ENCODE measurements around the gene NPLOC4. TPM values are rescaled to one million over a fixed set of nuclear protein-coding genes. Genes with fewer than 3 reads are reported as not detected.

The NPLOC4 gene
- total RNA-seq, 1 donor from 2014 or later = 107 TPM

- intact Hi-C loops (cut with DNase I) = no loop called here
- no peak for DNase-seq (ENCODE audit: low spot score)
Observed at GRCh38 chr17:81528651-81529436, 108.1 kb downstream of the NPLOC4 start.

GRCh38 chr17:81528384-81528650 is 108.6 kb downstream of the NPLOC4 start:
- DNase-seq (ENCODE audit: low spot score) = no peak
- intact Hi-C loops (cut with DNase I) = no loop called here

- intact Hi-C loops (cut with DNase I) = no loop called here
- DNase-seq (ENCODE audit: low spot score) = no peak
Observed at GRCh38 chr17:81527591-81528383, 109.1 kb downstream of the NPLOC4 start, which contains the start of gene FSCN2. Gene FSCN2, plus strand, starts transcription at chr17:81528377. Its CDS starts 155 bp downstream, at chr17:81528532.

- no peak for DNase-seq (ENCODE audit: low spot score)
- intact Hi-C loops (cut with DNase I) = no loop called here
Observed at GRCh38 chr17:81526662-81527571, 110.0 kb downstream of the NPLOC4 start.

GRCh38 chr17:81524865-81525159 is 112.1 kb downstream of the NPLOC4 start:
- no peak for DNase-seq (ENCODE audit: low spot score)
- intact Hi-C loops (cut with DNase I) = loop anchor here (5.0 kb wide), 1 partner anchor 77 kb away; no protein-coding TSS in a partner anchor

- intact Hi-C loops (cut with DNase I) = loop anchor here (5.0 kb wide), 1 partner anchor 78 kb away; no protein-coding TSS in a partner anchor
- DNase-seq (ENCODE audit: low spot score) = no peak
Observed at GRCh38 chr17:81524039-81524864, 112.7 kb downstream of the NPLOC4 start.

GRCh38 chr17:81523402-81524038 is 113.4 kb downstream of the NPLOC4 start:
- intact Hi-C loops (cut with DNase I) = loop anchor here (5.0 kb wide), 1 partner anchor 79 kb away; no protein-coding TSS in a partner anchor
- DNase-seq (ENCODE audit: low spot score) = peak; percentile 76

GRCh38 chr17:81522491-81523401 is 114.2 kb downstream of the NPLOC4 start:
- DNase-seq (ENCODE audit: low spot score) = no peak
- intact Hi-C loops (cut with DNase I) = loop anchor here (5.0 kb wide), 1 partner anchor 80 kb away; no protein-coding TSS in a partner anchor

GRCh38 chr17:81520021-81520901 is 116.7 kb downstream of the NPLOC4 start:
- no peak for DNase-seq (ENCODE audit: low spot score)
- intact Hi-C loops (cut with DNase I) = loop anchor here (5.0 kb wide), 1 partner anchor 82 kb away; no protein-coding TSS in a partner anchor

GRCh38 chr17:81519284-81520020 is 117.5 kb downstream of the NPLOC4 start:
- peak; percentile 77 for DNase-seq (ENCODE audit: low spot score)
- intact Hi-C loops (cut with DNase I) = loop anchor here (5.0 kb wide), 1 partner anchor 83 kb away; no protein-coding TSS in a partner anchor

- intact Hi-C loops (cut with DNase I) = no loop called here
- DNase-seq (ENCODE audit: low spot score) = peak; percentile 89
Observed at GRCh38 chr17:81518785-81519283, 118.1 kb downstream of the NPLOC4 start.

GRCh38 chr17:81518113-81518784 is 118.7 kb downstream of the NPLOC4 start:
- DNase-seq (ENCODE audit: low spot score) = no peak
- intact Hi-C loops (cut with DNase I) = no loop called here

- intact Hi-C loops (cut with DNase I) = no loop called here
- DNase-seq (ENCODE audit: low spot score) = no peak
Observed at GRCh38 chr17:81517339-81518112, 119.4 kb downstream of the NPLOC4 start.

GRCh38 chr17:81517009-81517338 is 119.9 kb downstream of the NPLOC4 start:
- no peak for DNase-seq (ENCODE audit: low spot score)
- intact Hi-C loops (cut with DNase I) = no loop called here
